ENCODE results near the gene STRADA. TPM values are rescaled to one million over a fixed set of nuclear protein-coding genes. Genes with fewer than 3 reads are reported as not detected.

STRADA gene
- total RNA-seq, 1 donor from 2014 or later = 3.2 TPM

DNA sequence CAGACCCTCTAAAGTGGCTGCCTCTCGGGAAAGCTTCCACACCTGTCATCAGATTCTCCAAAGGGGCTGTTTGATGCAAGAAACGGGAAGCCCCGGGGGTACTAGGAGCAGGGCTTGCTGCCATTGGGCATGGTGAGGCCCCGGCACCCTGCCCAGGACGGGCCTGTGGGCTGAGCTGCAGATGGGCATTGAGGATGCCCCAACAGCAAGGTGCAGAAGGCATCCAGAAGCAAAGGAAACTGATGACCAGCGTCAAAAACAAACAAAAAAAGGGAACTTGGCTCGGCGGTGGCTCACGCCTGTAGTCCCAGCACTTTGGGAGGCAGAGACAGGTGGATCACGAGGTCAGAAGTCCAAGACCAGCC, 40.2 kb downstream of the STRADA start:
- H3K27me3 ChIP-seq = no peaks in the 10 kb centered on the region
- peak overlapping the region; percentile 63 to 73 for H3K4me3 ChIP-seq
- peaks cover 6 to 9% of the 10 kb centered on the region in 2 donors for H3K4me1 ChIP-seq
- no peak for DNase-seq (ENCODE audit: low spot score in 2 of 2)
- H3K36me3 ChIP-seq = peaks cover 10 to 36% of the 10 kb centered on the region in 2 donors
- TF ChIP-seq, protein P1, sequence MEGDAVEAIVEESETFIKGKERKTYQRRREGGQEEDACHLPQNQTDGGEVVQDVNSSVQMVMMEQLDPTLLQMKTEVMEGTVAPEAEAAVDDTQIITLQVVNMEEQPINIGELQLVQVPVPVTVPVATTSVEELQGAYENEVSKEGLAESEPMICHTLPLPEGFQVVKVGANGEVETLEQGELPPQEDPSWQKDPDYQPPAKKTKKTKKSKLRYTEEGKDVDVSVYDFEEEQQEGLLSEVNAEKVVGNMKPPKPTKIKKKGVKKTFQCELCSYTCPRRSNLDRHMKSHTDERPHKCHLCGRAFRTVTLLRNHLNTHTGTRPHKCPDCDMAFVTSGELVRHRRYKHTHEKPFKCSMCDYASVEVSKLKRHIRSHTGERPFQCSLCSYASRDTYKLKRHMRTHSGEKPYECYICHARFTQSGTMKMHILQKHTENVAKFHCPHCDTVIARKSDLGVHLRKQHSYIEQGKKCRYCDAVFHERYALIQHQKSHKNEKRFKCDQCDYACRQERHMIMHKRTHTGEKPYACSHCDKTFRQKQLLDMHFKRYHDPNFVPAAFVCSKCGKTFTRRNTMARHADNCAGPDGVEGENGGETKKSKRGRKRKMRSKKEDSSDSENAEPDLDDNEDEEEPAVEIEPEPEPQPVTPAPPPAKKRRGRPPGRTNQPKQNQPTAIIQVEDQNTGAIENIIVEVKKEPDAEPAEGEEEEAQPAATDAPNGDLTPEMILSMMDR (IDR thresholded peaks at IDR 0.05) = no peak
- H3K9me3 ChIP-seq = no peaks in the 10 kb centered on the region
- H3K27ac ChIP-seq = peak overlapping the region; percentile 68 to 80
- intact Hi-C loops (cut with DNase I) = loop anchor here (2.0 kb wide), 2 partner anchors 39 to 71 kb away; partner anchors contain the start of genes CCDC47 and STRADA

DNA sequence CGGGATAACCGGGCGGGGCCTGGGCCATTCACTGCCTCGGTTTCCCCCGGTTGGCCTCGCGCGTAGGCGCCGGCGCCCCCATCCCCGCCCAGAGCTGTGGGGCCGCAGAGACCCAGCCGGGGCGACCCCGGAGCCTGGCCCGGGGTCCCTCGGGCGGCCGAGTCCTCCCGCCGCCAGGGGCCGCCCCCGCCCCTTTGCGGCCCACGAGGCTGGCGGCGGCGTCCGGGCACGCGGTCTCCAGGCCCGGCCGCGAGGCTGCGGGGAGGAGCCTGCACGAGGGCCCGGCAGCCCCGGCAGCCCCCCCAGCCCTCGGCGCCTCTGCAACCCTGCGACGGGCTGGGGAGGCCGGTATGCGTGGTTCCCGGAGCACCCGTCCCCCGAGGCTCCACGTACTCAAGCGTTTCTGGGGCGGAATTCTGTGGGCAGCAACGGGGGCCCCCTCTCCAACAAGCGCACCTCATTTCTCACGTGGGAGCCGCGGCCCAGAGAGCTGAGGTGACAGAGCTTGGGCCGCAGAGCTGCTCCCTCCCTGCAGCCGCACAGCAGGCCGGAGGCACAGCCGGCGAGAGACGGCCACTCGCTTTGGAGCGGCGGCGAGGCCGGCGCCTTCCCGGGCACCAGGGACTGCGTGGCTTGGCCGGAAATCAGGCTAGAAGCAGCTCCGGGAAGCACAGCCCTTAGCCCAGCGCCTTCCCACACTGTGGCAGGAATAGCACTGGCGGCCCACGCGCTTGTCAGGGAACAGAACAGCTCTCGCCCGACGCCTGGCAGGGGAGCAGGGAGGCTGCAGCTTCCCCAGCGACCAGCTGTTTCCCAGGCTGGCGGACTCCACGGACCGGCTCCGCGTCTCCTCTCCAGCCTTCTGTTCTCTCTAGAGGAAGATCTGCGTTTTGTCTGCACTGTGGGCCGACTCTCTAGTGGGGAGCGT, 40.8 kb downstream of the STRADA start:
- intact Hi-C loops (cut with DNase I) = loop anchor here (2.0 kb wide), 2 partner anchors 40 to 72 kb away; partner anchors contain the start of genes CCDC47 and STRADA
- TF ChIP-seq, protein P1 (IDR thresholded peaks at IDR 0.05) = peak in 2 of 3 experiments; percentile 10 to 25
- Histone ChIP-seq H3K36me3 (peaks cover 7 to 30% of the 10 kb centered on the region in 2 donors), H3K9me3 (no peaks in the 10 kb centered on the region), H3K27ac (peak overlapping the region; percentile 68 to 80), H3K4me1 (peaks cover 6 to 9% of the 10 kb centered on the region in 2 donors), H3K27me3 (no peaks in the 10 kb centered on the region), H3K4me3 (peak overlapping the region; percentile 63 to 73)
- peak in 1 of 2 donors; percentile 88 for DNase-seq (ENCODE audit: low spot score in 2 of 2)

DNA sequence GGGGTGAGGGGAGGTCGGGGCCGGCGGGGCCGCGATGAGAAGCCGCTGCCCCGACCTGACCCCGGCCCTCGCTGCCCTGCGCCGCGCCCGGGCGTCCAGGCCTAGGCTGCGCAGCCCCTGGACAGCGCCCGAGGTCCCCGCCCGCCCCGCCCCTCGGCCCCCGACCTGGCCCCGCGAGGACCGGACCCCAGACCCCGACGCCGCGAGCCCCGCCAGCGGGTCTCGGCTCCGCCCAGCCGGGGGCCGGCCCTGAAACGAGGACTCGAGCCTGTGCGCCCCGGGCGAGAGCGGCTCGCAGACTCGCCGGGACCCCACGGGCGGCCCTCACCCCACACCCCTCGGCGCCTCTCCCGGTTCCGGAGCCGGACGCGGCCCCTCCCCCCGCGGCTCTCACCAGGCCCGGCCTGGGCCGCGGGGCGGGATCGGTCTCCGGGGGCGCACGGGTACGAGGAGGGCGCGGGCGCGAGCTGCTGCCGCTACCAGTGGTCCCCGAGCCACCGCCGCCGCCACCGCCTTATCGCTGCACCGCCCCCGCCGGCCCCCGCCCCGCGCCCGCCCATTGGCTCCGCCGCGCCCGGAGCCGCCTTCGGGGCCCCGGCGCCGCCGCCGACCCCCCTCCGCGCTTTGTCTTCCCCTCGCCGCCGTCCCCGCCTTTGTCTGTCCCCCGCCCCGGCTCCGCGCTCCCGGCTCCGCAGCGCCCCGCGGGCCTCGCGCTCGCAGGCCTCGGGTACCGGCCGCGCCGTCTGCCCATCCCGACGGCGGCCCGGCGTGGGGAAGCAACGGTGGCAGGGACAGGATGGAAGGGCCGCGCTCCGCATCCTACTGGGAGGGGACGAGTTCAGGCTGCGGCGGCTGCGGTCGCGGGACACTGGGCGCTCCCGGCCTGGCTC, 41.7 kb downstream of the STRADA start, which contains the start of gene LIMD2:
Gene LIMD2, minus strand, starts transcription at position 488 of the 890 bp plus-strand sequence. CDS start 827 bp downstream, outside the sequence.
- Histone ChIP-seq H3K4me3 (peak within 1 kb of the TSS; percentile 63 to 73), H3K27ac (peak within 1 kb of the TSS; percentile 68 to 80), H3K36me3 (peaks cover 6 to 21% of the 10 kb centered on the region in 2 donors), H3K9me3 (no peaks in the 10 kb centered on the region), H3K4me1 (peaks cover 6 to 9% of the 10 kb centered on the region in 2 donors), H3K27me3 (no peaks in the 10 kb centered on the region)
- peak in 1 of 2 donors; percentile 74 for DNase-seq (ENCODE audit: low spot score in 2 of 2)
- TF ChIP-seq, protein P1 (IDR thresholded peaks at IDR 0.05) = no peak
- intact Hi-C loops (cut with DNase I) = loop anchor here (2.0 kb wide), 3 partner anchors 41 to 77 kb away; partner anchors contain the start of genes CCDC47, MAP3K3 and STRADA

DNA sequence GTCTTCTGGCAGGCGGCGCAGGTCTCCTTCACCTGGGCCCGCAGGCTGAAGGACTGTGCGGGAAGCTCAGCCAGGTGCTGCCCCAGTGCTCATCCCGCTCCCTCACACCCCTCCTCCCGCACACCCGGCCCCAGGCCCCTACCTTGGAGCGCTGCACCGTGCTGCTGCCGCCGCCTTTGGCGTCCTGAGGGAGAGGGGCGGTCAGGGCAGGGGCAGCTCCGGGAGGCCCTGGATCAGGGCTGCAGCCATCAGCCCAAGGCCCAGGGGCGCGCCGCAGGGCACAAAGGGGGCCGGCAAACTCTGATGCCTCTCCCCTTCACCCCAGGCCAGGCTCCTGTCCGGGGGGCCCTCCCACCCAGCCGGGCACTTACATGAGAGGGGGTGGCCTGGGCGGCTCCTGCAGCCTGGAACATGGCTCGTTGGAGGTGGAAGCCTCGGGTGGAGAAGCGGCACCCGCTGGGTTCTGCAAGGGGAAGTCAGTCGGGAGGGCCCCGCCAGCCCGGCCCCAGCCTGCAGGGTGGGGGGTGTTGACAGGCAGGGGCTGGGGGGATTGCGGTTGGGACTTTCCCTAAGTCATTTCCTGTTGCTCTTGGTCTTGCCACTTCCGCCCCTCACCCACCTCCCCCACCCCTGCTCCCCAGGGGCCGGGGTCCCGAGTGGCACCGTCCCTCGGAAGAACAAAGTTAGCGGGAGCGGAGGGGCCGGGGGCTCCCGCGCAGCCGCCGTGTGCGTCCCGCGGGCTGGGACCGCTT, 42.5 kb downstream of the STRADA start:
- Histone ChIP-seq H3K36me3 (peaks cover 13 to 19% of the 10 kb centered on the region in 2 donors), H3K27me3 (no peaks in the 10 kb centered on the region), H3K9me3 (no peaks in the 10 kb centered on the region), H3K27ac (peak overlapping the region; percentile 54 to 80), H3K4me1 (peaks cover 6 to 9% of the 10 kb centered on the region in 2 donors), H3K4me3 (peak overlapping the region; percentile 63 to 73)
- intact Hi-C loops (cut with DNase I) = loop anchor here (2.0 kb wide), 1 partner anchor 76 kb away; the partner anchor contains the start of gene MAP3K3
- TF ChIP-seq, protein P1 (IDR thresholded peaks at IDR 0.05) = no peak
- DNase-seq (ENCODE audit: low spot score in 2 of 2) = peak in 1 of 2 donors; percentile 79

Data from ascending aorta (tissue), 2 donors.